Measurements from ENCODE around the gene GLB1L.

DNA sequence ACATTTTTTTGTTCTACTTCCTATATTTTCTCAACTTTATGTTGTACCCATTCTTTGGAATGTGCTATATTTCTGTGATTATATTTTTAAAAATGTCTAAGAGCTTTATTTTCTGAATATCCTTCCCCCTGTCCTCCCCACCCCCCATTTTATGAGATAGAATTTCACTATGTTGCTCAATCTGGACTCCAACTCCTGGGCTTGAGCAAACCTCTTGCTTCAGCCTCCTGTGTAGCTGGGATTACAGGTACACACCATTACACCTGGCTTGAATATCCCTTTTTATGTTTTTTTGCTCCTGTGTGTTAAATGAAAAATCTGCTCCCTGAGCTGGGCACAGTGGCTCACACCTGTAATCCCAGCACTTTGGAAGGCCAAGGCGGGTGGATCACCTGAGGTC, 47.9 kb downstream of the GLB1L start:
- TF ChIP-seq, protein P1, sequence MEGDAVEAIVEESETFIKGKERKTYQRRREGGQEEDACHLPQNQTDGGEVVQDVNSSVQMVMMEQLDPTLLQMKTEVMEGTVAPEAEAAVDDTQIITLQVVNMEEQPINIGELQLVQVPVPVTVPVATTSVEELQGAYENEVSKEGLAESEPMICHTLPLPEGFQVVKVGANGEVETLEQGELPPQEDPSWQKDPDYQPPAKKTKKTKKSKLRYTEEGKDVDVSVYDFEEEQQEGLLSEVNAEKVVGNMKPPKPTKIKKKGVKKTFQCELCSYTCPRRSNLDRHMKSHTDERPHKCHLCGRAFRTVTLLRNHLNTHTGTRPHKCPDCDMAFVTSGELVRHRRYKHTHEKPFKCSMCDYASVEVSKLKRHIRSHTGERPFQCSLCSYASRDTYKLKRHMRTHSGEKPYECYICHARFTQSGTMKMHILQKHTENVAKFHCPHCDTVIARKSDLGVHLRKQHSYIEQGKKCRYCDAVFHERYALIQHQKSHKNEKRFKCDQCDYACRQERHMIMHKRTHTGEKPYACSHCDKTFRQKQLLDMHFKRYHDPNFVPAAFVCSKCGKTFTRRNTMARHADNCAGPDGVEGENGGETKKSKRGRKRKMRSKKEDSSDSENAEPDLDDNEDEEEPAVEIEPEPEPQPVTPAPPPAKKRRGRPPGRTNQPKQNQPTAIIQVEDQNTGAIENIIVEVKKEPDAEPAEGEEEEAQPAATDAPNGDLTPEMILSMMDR (IDR thresholded peaks at IDR 0.05; ENCODE audit: low read length) = no peak
- TF ChIP-seq EZH2 (optimal IDR thresholded peaks at IDR 0.05; ENCODE audit: low read depth, low read length) (no peak), EZH2phosphoT487 (IDR thresholded peaks at IDR 0.05; ENCODE audit: low read length) (no peak)

Measured in MM.1S (cell line).